Body of pancreas (tissue), 4 donors: ENCODE data around the gene TNRC6C. TPM values are rescaled to one million over a fixed set of nuclear protein-coding genes. Genes with fewer than 3 reads are reported as not detected.

ENCODE experiments used
- ATAC-seq: fragments of 150-250 bp; one replicate; pipeline ENCODE4 v1.9.1; 2016
- DNase-seq, 4 donors: peaks; one replicate each; pipeline ENCODE4 v3.0.0-alpha.2; 2019
- H3K27ac ChIP-seq, 4 donors: fragments of 200-600 bp; sonication (generic); 1 replicate in 3 of 4; 2 replicates in 1 of 4; pipeline versions ENCODE4 v1.5.1 to v1.6.1; 2016 to 2019; ENCODE audit warnings: mild to moderate bottlenecking in 1 of 4, mixed read lengths in 1 of 4, moderate library complexity in 1 of 4
- H3K27me3 ChIP-seq, 2 donors: fragments of 200-600 bp; sonication (generic); one replicate each; pipeline ENCODE4 v1.6.0; 2016; ENCODE audit warnings: mild to moderate bottlenecking in 1 of 2
- H3K36me3 ChIP-seq, 2 donors: fragments of 200-600 bp; sonication (generic); replicated peaks in 1 of 2; 2 replicates each; pipeline ENCODE4 v1.5.1; 2016; ENCODE audit warnings: low read depth in 2 of 2; ENCODE audit not compliant: insufficient read depth in 1 of 2
- H3K4me1 ChIP-seq: fragments of 200-600 bp; sonication (generic); one replicate; pipeline ENCODE4 v1.6.0; 2016
- H3K4me3 ChIP-seq, 2 donors: fragments of 200-600 bp; sonication (generic); 1 replicate in 1 of 2; 2 replicates in 1 of 2; pipeline ENCODE4 v1.5.1; 2016 to 2019
- H3K9me3 ChIP-seq, 3 donors: fragments of 200-600 bp; sonication (generic); 1 replicate in 2 of 3; 2 replicates in 1 of 3; pipeline ENCODE4 v1.5.1; 2016
- CTCF ChIP-seq, 7 experiments: fragments of 450-650 bp in 4 of 7; fragments of 200-600 bp in 3 of 7; sonication (generic) in 3 of 7; IDR thresholded peaks; one replicate each; pipeline ENCODE4 v1.5.1; 2016 to 2019; ENCODE audit warnings: antibody characterized with exemption in 7 of 7
- POLR2A ChIP-seq, 3 donors: fragments of 450-650 bp; IDR thresholded peaks; one replicate each; pipeline ENCODE4 v1.6.1; 2016; ENCODE audit warnings: antibody characterized with exemption in 3 of 3, mild to moderate bottlenecking in 2 of 3
- WGBS, 2 donors: methylation state at CpG; one replicate each; pipeline ENCODE4 v1.1.5; 2017; 5-methylcytosine and 5-hydroxymethylcytosine counted together
- intact Hi-C: fragments of 100-400 bp; cut with DNase I; formaldehyde crosslinking; loops from one replicate; pipeline ENCODE4 v1.15.1; 2023
- total RNA-seq, 2 donors: library from RNA; depleted of rRNA; stranded (reverse); fragments of >200 nt; gene quantifications; one replicate each; pipeline ENCODE4 v1.1.0, GENCODE V29; 2016

The TNRC6C gene
- total RNA-seq, 2 donors from 2014 or later, result 4.9 to 13.5 TPM

GRCh38 chr17:78101542-78101941 is 143.0 kb downstream of the TNRC6C start:
- no peak overlapping the region for H3K4me3 ChIP-seq
- intact Hi-C loops, result no loop called here
- 91 to 92% methylated on average over 10 of the region's 10 CpGs for WGBS, 2 donors
- ATAC-seq (no peak), DNase-seq (no peak)
- no peak overlapping the region for H3K27ac ChIP-seq
- H3K36me3 ChIP-seq, result peaks cover 13 to 19% of the 10 kb centered on the region in 2 donors
- no peak for TF ChIP-seq CTCF (IDR thresholded peaks at IDR 0.05)
- no peak for TF ChIP-seq POLR2A (IDR thresholded peaks at IDR 0.05)
- H3K4me1 ChIP-seq, result no peaks in the 10 kb centered on the region
- H3K27me3 ChIP-seq, result no peaks in the 10 kb centered on the region
- H3K9me3 ChIP-seq, result no peaks in the 10 kb centered on the region

- DNase-seq (peak in 1 of 4 donors; percentile 55), ATAC-seq (no peak)
- H3K4me3 ChIP-seq, result no peak overlapping the region
- TF ChIP-seq CTCF (IDR thresholded peaks at IDR 0.05), result no peak
- TF ChIP-seq POLR2A (IDR thresholded peaks at IDR 0.05), result no peak
- H3K9me3 ChIP-seq, result no peaks in the 10 kb centered on the region
- H3K4me1 ChIP-seq, result no peaks in the 10 kb centered on the region
- WGBS, 2 donors, result 31 to 35% methylated on average over 3 to 4 of the region's 4 CpGs
- peaks cover 7 to 11% of the 10 kb centered on the region in 2 donors for H3K36me3 ChIP-seq
- no peak overlapping the region for H3K27ac ChIP-seq
- intact Hi-C loops, result no loop called here
- H3K27me3 ChIP-seq, result no peaks in the 10 kb centered on the region
Measured at GRCh38 chr17:78103311-78103710, 144.8 kb downstream of the TNRC6C start.

DNA sequence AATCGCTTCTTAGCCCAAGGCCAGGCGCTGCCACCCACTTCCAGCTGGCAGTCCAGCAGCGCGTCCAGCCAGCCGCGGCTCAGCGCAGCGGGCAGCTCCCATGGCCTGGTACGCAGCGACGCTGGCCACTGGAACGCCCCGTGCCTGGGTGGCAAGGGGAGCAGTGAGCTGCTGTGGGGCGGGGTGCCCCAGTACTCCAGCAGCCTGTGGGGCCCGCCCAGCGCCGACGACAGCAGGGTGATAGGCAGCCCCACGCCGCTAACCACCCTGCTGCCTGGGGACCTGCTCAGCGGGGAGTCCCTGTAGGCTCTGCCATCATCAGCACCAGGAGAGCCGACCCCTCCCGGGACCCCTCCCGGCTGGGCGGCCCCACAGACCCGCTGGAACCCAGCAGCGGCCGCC is 146.0 kb downstream of the TNRC6C start:
- 95 to 98% methylated on average over 6 to 27 of the region's 28 CpGs for WGBS, 2 donors
- TF ChIP-seq POLR2A (IDR thresholded peaks at IDR 0.05) (no peak), CTCF (IDR thresholded peaks at IDR 0.05) (no peak)
- Histone ChIP-seq H3K27ac (no peak overlapping the region), H3K27me3 (no peaks in the 10 kb centered on the region), H3K4me1 (no peaks in the 10 kb centered on the region), H3K36me3 (peaks cover 0 to 6% of the 10 kb centered on the region in 2 donors), H3K9me3 (no peaks in the 10 kb centered on the region), H3K4me3 (no peak overlapping the region)
- DNase-seq, result no peak
- intact Hi-C loops, result no loop called here
- no peak for ATAC-seq

GRCh38 chr17:78105101-78105500 is 146.6 kb downstream of the TNRC6C start:
- WGBS, 2 donors, result 86 to 92% methylated on average over 16 of the region's 16 CpGs
- no peaks in the 10 kb centered on the region for H3K27me3 ChIP-seq
- H3K27ac ChIP-seq, result no peak overlapping the region
- intact Hi-C loops, result no loop called here
- H3K4me3 ChIP-seq, result no peak overlapping the region
- DNase-seq, result no peak
- TF ChIP-seq POLR2A (IDR thresholded peaks at IDR 0.05) (no peak), CTCF (IDR thresholded peaks at IDR 0.05) (no peak)
- H3K4me1 ChIP-seq, result no peaks in the 10 kb centered on the region
- no peaks in the 10 kb centered on the region for H3K9me3 ChIP-seq
- H3K36me3 ChIP-seq, result peaks cover 0 to 6% of the 10 kb centered on the region in 2 donors
- ATAC-seq, result no peak

GRCh38 chr17:78105551-78105950 is 147.0 kb downstream of the TNRC6C start:
- no peak for DNase-seq
- Histone ChIP-seq H3K4me1 (no peaks in the 10 kb centered on the region), H3K27me3 (no peaks in the 10 kb centered on the region), H3K27ac (no peak overlapping the region), H3K4me3 (no peak overlapping the region), H3K36me3 (peaks cover 0 to 7% of the 10 kb centered on the region in 2 donors), H3K9me3 (no peaks in the 10 kb centered on the region)
- 80 to 81% methylated on average over 13 of the region's 13 CpGs for WGBS, 2 donors
- TF ChIP-seq CTCF (IDR thresholded peaks at IDR 0.05) (no peak), POLR2A (IDR thresholded peaks at IDR 0.05) (no peak)
- intact Hi-C loops, result no loop called here
- ATAC-seq, result no peak
